ELF-1 (cell line): ENCODE results near the gene MS4A2.
A peak's percentile ranks its signal among the peaks of the same experiment; 100 is the strongest.
"Not testable (repeated sequence)": the region's sequence is repeated elsewhere in the genome, so short reads cannot be mapped to it uniquely, and the experiment has no call there.

Source experiments
- DNase-seq: peaks from one replicate; pipeline ENCODE4 v3.0.0-alpha.2; 2016; ENCODE audit warnings: low read depth, low spot score

The MS4A2 gene

DNA sequence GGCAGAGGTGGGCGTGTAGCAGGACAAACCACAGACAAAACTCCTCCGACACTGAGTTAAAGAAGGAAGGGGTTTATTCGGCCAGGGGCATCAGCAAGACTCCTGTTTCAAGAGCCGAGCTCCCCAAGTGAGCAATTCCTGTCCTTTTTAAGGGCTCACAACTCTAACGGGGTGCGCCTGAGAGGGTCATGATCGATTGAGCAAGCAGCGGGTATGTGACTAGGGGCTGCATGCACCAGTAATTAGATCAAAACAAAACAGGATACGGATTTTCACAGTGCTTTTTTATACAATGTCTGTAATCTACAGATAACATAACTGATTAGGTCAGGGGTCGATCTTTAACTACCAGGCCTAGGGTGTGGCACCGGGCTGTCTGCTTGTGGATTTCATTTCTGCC is 12.9 kb downstream of the MS4A2 start:
- not testable (repeated sequence) for DNase-seq

DNA sequence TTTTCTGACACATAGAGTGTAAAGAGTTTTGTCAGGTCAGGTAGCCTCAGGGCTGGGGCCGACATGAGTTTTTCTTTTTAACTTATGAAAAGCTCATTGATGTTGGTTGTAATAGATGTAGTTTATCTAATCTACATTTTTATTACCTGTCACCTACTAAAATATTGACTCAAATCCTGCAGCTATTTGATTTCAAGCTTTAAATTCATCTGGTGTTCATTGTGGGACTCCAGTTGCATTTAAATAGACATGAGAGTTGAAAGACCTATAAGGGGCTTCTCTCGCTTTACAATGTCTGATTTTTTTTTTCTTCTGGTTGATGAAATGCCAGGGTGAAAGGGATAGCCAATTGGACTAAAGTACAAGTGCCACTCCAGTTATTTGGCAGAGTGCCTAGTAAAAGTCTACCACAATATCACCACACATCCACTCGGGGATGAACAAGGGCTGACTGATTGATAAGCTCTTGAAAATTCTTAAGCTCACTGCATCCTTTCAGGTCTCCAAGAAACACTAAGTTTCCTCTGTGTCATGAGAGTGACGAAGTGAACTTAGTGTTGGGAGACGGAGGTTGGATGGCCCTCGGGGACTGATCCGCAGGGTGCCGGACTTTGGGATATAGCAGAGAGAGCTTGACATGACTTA is 16.1 kb downstream of the MS4A2 start:
- not testable (repeated sequence) for DNase-seq

- DNase-seq, result not testable (repeated sequence)
Observed at GRCh38 chr11:60108631-60109030, 20.2 kb downstream of the MS4A2 start.

DNA sequence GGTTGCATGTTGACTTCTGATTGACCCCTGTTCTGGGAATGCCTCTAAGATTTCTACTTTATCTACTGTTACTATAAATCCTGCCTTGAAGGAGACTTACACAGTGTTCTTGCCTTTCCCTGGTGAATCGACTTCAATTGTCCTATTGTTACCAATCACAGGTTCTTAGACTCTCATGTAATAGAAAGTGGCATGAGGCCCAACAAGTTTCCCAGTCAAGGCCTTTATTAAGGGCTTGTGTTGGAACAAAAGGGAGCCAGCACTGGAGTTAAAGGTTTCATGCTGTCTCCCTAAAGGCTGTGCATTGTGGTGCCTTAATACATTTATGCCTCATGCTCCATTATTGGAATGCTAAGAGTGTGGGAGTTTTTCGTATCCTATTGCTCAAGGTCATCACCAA is 23.3 kb downstream of the MS4A2 start:
- DNase-seq, result no peak

GRCh38 chr11:60116996-60117790 is 28.7 kb downstream of the MS4A2 start:
- no peak for DNase-seq

GRCh38 chr11:60118338-60118737 is 29.9 kb downstream of the MS4A2 start:
- DNase-seq, result no peak

- DNase-seq, result no peak
Observed at GRCh38 chr11:60119710-60120109, 31.2 kb downstream of the MS4A2 start.

- DNase-seq, result peak; percentile 64
Observed at GRCh38 chr11:60121264-60121663, 32.8 kb downstream of the MS4A2 start.

GRCh38 chr11:60122414-60123036 is 34.1 kb downstream of the MS4A2 start:
- DNase-seq, result no peak

GRCh38 chr11:60124802-60125432 is 36.5 kb downstream of the MS4A2 start:
- peak; percentile 71 for DNase-seq

GRCh38 chr11:60125956-60126585 is 37.6 kb downstream of the MS4A2 start:
- DNase-seq, result no peak

DNA sequence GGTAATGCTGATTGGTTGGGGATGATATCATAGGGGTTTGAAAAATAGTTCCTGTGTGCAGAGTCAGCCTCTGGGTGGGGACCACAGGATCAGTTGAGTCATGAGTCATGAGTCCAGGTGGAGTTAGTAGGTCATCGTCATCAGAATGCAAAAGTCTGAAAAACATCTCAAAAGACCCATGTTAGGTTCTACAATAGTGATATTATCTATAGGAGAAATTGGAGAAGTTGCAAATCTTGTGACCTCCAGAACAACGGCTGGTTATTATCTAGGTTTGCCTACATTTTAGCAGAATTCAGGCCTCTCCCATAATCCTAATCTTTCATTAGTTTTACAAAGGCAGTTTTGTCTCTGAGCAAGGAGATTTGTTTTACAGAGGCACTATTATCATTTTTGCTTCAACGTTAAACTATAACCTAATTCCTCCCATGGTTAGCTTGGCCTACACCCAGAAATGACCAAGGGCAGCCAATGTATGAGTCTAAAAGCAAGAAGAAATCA is 38.9 kb downstream of the MS4A2 start:
- DNase-seq, result no peak

DNA sequence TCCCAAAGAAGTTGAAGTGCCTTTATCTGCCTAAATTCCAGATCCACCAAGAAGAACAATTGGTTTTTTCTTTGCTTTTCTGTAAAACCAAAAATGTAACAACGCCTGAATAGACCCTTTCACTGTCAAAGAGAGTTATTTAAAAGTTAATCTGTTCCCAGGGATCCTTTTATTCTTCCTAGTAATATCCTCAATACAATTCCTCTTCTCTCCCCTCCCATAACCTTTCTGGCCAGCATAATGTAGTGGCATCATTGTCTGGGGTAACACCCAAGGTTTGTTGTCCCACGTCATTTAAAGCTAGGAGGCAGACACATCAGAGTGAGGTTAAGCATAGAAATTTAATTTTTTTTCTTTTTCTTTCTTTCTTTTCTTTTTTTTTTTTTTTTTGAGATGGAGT is 39.9 kb downstream of the MS4A2 start:
- no peak for DNase-seq

GRCh38 chr11:60128866-60129265 is 40.4 kb downstream of the MS4A2 start:
- DNase-seq, result not testable (repeated sequence)

DNA sequence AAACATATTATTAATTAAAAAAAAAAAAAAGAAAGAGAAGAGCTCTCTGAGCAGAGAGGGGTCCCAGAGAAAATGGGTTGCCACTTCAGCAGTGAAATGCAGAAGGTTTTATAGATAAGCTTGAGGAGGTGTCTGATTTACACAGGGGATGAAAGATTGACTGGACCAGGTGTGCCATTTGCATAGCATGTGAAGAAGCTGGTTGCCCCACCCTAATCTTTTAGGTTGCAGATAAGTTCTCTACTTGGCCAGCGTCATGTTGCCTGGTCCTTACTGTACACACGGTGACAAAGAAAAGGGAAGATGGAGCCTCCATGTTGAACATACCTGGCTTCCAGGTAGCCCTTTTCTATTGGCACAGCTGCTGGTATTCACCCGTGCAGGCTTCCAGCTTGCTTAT is 41.4 kb downstream of the MS4A2 start:
- DNase-seq, result no peak

GRCh38 chr11:60130496-60130895 is 42.0 kb downstream of the MS4A2 start:
- peak; percentile 26 for DNase-seq

DNA sequence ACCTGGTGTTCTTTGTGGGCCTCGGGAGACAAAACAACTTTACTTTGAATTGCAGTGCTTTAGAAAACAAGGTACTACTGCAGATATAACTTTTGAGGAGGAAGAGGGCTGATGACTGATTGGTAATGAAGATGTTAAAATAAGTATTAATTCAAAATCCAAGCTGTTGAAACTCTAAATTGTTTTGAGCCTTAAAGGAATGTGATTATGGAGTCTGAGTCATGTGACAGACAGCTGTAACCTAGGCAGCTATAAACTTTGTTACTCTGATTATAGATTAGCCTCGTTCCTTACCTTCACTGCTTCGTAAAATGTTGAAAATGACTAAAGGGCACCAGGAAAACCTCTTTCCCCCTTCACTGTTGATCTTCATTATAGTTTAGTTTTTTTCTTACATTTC is 43.4 kb downstream of the MS4A2 start:
- DNase-seq, result no peak

DNA sequence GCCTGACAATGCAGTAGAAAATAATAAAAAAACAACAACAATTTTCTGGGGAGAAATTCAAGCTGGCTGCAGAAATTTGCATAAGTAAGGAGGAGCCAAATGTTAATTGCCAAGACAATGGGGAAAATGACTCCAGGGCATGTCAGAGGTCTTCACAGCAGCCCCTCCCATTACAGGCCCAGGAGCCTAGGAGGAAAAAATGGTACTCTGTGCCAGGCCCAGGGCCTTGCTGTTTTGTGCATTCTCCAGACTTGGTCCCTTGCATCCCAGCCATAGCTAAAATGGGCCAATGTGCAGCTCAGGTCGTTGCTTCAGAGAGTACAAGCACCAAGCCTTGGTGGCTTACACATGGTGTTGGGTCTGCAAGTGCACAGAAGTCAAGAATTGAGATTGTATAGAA is 45.5 kb downstream of the MS4A2 start:
- DNase-seq, result no peak

- no peak for DNase-seq
Observed at GRCh38 chr11:60143768-60144167, 55.3 kb downstream of the MS4A2 start.

DNA sequence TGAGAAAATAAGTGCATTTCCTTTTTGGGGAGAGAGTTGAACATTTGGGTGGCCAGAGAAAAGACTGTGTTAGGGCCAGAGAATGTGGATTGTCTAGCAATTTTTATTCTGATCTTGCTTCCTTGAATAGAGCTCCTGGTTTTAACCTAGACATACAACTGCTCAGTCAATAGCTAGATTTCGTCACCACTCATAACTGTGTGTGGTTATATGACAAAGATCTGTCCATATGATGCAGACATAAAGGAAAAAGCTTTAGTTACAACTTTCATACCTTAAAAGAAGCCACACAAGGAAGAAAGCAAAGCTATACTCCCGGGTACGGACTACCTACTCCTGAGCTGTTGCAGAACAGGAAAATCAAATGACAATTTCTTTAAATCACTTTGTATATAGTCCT is 57.2 kb downstream of the MS4A2 start:
- no peak for DNase-seq
